NOMO-1 (cell line): ENCODE data around the gene NOX5.
A peak's percentile ranks its signal among the peaks of the same experiment; 100 is the strongest.

ENCODE experiments used
- DNase-seq, 2 experiments: peaks; one replicate each; lab custom pipeline; 2025; ENCODE audit not compliant: unreplicated experiment in 2 of 2; lab: John Stamatoyannopoulos, UW

The NOX5 gene

GRCh38 chr15:69096196-69096595, 81.7 kb downstream of the NOX5 start:
- DNase-seq = no peak

- DNase-seq = no peak
These were observed 82.1 kb downstream of the NOX5 start for GRCh38 chr15:69096626-69097025.

- DNase-seq = no peak
These were observed 84.3 kb downstream of the NOX5 start for GRCh38 chr15:69098771-69099170.

GRCh38 chr15:69099941-69100340, 85.4 kb downstream of the NOX5 start:
- DNase-seq = peak; percentile 47 to 56

- DNase-seq = no peak
These were observed 86.3 kb downstream of the NOX5 start for GRCh38 chr15:69100821-69101220.

- no peak for DNase-seq
These were observed 89.7 kb downstream of the NOX5 start for GRCh38 chr15:69104050-69104750.

GRCh38 chr15:69105451-69105985, 91.0 kb downstream of the NOX5 start:
- DNase-seq = no peak

- DNase-seq = no peak
These were observed 92.6 kb downstream of the NOX5 start for GRCh38 chr15:69107025-69107620.
